ENCODE results near the gene CRIP1. TPM values are rescaled to one million over a fixed set of nuclear protein-coding genes. Genes with fewer than 3 reads are reported as not detected.

Gene CRIP1, protein sequence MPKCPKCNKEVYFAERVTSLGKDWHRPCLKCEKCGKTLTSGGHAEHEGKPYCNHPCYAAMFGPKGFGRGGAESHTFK
- 64.8 TPM for total RNA-seq
- long read RNA-seq, transcript CRIP1-201 (5 exons, 1,311 nt), result major isoform, 6 of 7 reads
- long read RNA-seq, partial matches to known transcripts, result 0 of 7 reads
- long read RNA-seq, other reads (novel, unspliced or antisense), result 0 of 7 reads

DNA sequence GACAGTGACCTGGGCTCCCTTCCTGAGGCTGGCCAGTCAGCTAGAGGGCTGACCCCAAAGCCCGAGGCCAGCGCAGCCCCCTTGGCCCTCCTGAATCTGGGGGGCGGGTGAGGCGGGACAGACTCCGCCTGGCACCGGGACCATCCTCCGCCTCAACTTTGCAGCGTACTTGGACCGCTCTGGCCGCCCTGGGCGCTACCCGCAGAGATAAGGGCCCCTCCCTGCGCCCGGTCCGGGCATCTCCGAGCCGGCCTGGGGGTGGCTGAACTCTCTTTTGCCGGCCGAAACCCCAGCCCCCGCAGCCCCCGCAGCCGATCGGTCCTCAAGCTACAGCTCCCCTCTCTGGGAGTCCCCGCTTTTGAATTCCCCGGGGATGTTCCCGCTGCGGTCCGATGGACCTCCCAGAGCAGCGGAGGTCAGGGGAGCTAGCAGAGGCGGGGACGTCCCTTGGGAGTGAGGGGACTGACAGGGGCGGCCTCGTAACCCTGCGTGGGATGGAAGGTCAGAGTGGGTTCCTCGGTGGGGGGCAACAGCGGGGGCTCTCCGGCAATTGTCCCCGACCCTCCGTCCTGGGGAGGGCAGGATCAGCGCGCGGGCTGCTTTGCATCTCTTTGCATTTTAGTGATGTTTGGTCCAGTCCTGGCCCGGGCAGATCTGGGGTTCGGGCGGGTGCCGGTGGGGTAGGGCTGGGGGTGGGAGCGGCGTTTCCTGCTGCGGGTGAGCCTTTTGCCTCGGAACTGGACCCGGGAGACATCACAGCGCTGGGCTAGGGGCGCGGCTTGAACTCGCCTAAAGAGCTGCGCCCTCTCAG lies at the start of gene CRIP1:
Gene CRIP1 (plus strand): TSS at position 724 of the 811 bp plus-strand sequence. CDS start 374 bp downstream, outside the sequence.
- no peak for DNase-seq (ENCODE audit: low spot score)

DNA sequence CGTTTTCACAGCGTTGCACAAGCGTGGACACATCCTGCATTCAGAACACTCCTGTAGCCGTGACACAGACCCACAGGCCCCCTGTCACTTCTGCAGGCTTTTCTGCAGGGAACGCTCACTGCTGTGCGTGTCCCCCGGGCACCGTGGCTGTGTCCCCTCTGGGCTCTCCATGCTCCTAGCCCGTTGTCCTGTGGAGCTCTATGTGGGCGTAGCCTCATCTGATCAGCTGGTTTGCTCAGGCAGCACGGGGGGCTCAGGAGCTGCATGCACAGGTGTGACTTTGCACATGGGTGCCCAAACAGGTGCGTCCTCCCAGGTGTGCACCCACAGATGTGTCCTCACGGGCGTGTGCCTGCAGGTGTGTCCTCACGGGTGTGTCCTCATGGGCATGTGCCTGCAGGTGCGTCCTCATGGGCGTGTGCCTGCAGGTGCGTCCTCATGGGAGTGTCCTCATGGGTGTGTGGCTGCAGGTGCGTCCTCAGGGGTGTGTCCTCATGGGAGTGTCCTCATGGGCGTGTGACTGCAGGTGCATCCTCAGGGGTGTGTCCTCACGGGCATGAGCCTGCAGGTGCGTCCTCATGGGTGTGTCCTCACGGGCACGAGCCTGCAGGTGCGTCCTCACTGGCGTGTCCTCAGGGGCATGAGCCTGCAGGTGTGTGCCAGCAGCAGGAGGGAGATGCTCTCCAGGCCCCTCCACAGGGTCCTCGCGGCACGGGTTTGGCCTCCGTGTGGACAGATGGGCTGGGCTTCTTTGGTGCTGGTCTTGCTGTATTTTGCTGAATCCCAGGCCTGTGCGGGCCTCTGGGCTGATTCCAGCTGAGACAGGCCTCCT lies 49.6 kb upstream of the CRIP1 start:
- no peak for DNase-seq (ENCODE audit: low spot score)

DNA sequence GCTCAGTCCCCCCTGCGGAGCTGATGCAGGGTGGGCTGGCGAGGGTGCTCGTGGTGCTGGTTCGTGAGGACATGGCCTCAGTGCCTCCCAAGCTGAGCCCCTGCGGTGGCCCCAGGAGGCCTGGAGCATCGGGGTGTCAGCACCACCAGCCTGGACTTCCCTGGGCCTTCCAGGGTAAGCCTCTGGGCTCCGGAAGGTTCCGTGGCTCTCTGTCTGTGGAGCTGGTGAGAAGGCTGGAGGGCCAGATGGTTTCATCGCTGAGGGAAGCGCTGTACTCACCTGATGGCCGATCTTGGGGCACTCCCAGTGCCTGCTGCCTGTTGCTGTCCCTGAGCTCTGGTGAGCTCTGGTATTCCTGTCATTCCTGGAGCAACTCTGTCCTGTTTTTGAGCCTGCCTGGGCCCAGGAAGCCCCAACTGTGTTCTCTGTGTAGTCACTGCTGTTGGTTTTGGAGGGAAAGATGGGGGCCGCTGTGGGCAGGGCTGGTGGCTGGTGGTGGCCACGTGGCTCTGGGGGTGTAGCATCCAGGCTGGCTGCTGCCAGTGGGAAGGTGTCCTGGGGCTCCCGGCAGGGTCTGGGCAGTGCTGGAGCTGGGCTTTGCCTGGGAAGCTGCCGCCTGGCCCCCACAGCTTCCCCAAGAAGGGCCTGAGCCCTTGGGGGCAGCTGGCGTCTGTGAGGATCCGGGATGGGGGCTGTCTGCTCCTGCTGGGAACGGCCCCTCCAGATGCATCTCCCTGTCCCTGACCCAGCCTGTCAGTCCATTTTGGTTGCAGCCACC lies 48.8 kb upstream of the CRIP1 start:
- DNase-seq (ENCODE audit: low spot score), result no peak

GRCh38 chr14:105439179-105439578 lies 47.5 kb upstream of the CRIP1 start:
- no peak for DNase-seq (ENCODE audit: low spot score)

DNA sequence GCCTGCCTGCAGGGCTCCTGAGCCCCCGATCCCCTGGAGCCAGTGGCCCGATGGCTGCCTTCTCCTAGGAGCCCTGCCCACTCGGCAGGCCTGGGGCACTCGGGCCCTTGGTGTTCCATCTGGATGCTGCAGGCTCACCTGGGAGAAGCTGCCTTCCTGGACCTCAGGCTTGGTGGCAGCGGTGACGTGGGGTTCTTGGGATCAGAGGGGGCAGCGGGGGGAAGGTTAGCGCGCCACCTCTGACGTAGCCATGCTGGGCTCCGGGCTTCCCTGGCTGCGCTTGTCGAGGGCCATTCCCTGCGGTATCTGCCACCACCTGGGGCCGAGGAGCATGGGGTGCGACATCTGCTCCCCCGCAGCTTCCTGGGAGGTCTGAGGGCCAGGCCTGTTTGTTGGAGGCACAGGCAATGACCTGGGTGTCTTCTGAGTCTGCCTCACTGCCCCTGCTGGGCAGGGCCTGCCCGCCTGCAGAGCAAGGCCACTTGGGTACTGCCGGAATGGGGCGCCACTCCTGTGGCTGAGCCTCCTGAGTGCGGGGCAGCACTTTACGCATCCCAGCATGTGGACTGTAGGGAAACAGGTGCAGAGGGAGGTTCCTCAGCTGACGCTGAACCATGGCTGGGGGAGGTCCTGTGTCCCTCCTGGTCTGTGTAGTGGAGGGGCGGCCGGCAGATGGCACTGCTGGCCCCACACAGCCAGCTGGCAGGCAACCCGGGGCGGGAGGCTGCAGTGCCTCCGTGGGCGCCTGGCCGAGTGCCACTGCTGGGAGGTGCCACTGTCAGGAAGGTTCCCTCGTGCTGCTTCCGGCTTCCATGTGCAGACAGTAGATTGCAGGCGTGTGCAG lies 46.8 kb upstream of the CRIP1 start:
- DNase-seq (ENCODE audit: low spot score), result no peak

DNA sequence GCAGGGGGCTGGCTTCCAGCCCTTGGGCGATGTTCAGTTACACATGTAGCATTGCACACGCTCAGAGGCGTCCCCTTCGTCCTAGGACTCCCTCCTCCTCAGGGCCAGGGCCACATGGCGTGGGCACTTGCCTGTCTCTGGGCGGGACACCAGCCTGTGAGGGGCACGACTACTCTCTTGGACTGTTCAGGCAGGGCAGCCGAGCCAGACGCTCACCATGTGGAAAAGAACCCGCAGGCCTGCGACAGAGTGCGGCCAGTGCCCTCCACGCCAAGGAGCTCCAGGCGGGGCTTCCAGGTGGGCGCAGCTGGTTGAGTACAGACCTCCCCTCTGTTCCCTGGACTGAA lies 46.2 kb upstream of the CRIP1 start:
- no peak for DNase-seq (ENCODE audit: low spot score)

- DNase-seq (ENCODE audit: low spot score), result no peak
Measured at GRCh38 chr14:105440992-105441391, 45.7 kb upstream of the CRIP1 start.

DNA sequence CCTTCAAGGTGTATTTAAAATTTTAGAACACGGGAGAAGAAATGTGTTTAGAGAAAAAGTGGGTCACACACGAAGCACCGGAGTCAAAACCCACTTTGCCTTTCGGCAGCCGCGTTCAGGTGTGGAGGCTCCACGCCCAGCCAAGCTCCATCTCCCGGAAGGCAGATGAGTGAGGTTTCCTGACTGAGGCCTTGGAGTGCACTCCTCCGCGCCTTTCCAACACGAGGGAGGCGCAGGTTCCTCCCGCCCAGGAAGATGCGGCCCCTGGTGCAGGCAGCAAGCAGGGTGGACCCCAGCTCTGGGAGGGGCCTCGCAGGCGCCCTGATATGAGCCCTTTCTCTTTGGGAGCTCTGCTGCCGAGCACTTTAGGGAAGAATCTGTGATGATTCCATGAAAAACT lies 44.6 kb upstream of the CRIP1 start:
- no peak for DNase-seq (ENCODE audit: low spot score)

GRCh38 chr14:105442834-105443233 lies 43.9 kb upstream of the CRIP1 start:
- DNase-seq (ENCODE audit: low spot score), result no peak

DNA sequence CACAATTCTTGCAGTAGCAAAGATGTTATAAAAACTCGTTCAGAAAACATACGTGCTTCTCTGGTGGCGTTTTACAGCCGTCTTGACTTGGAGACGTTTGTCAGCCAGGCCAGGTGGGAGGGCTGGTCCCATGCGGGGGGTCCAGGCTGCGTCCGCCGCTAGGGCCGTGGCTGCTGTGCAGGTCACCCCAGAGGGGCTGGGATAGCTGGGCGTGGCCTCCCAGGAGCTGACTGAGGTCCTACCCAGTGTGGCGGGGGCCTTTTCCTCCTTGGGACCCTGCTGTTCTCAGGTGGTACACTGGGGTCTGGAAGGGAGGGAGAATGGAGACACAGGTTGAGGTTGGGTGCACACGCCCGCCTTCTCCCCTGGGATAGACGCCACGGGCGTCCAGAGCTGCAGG lies 41.8 kb upstream of the CRIP1 start:
- DNase-seq (ENCODE audit: low spot score), result no peak

- no peak for DNase-seq (ENCODE audit: low spot score)
Measured at GRCh38 chr14:105445290-105445689, 41.4 kb upstream of the CRIP1 start.

- DNase-seq (ENCODE audit: low spot score), result no peak
Measured at GRCh38 chr14:105445901-105446845, 40.5 kb upstream of the CRIP1 start.

- no peak for DNase-seq (ENCODE audit: low spot score)
Measured at GRCh38 chr14:105446971-105447370, 39.7 kb upstream of the CRIP1 start.

DNA sequence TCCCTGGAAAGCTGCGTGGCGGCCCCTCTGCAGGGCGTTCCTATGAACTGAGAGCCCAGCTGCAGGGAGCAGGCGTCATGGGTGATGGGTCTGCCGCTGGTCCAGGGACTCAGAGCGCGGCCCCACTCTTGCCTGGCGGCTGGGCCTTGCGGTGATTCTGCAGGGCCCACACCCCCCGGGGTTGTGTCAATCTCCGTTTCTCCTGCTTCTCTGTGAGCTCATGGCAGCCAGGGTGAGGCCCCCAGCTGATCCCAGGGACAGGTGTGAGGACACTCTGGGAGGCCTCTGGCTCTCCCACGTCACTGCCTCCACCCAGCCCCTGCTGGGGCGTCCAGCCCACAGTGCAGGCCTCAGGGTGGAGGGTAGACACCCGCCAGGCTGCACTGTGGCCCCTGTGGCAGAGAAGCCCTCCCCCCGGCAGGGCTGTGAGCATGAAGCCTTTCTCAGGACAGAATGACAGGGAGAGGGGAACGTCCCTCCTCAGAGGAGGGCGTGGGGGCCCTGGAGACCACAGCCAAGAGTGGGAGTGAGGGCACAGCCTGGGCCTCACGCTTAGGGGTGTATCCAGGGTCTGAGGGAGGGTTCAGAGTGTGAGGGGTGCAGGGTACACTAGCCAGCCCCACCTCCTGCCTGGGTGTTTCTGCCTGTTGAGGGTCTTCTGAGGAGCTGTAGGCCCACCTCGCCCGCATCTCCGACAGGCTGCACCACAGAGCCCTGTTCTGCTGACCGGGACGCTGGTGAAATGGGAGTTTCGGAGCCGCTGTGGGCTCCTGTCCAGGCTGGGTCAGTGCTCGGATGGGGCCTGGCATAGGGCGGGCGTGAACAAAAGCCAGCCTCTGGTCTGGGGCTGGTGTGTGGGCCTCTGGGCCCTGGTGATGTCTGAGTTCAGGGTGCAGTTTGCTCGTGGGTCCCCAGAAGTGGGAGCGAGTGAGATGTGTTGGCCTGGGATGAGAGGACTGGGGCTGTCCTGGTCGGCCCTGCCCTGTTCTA lies 38.7 kb upstream of the CRIP1 start:
- no peak for DNase-seq (ENCODE audit: low spot score)

GRCh38 chr14:105448706-105449111 lies 38.0 kb upstream of the CRIP1 start:
- no peak for DNase-seq (ENCODE audit: low spot score)

DNA sequence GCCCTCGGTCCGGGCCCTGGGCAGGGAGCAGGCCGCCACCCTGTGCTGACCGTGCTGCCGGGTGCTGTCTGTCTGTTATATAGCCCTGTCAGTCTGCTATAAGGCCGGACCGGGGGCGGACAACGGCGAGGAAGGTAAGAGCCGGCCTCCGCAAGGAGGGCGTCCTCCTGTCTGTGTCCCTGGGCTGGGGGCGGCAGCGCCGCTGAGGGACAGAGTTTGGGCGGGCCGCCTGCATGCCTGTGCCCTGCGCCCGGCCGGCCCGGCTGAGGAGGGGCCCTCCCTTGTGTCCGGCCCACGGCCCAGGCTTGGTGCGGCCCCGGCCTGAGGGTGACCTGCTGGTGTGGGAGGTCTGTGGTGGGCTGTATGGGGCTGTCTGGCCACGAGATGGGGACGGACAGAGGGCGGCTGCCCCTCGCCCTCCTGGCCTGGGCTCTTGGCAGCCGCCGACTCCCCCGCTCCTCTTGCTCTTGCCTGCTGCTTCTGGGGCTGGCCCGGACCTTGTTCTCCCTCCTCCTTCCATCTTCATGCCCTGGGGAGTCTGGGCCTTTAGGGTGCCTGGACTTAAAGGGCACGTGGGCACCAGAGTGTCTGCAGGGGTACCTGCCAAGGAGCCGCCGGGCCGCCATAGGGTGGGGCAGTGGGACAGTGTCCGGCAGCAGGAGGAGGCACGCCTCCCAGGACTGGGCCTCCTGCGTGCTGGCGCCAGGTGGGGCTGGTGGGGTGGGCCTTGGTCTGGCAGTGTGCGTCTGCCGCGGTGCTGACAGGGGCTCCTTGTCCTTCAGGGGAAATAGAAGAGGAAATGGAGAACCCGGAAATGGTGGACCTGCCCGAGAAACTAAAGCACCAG lies 37.2 kb upstream of the CRIP1 start:
- DNase-seq (ENCODE audit: low spot score), result no peak

- no peak for DNase-seq (ENCODE audit: low spot score)
Measured at GRCh38 chr14:105450123-105450505, 36.6 kb upstream of the CRIP1 start.

Measured in mesenteric fat pad (tissue), 1 donor.